ENCODE results near the gene NRG3.

The NRG3 gene

GRCh38 chr10:82916941-82917340 lies 1041.9 kb downstream of the NRG3 start:
- H3K4me3 ChIP-seq (ENCODE audit: low read depth, low read length), result no peak overlapping the region
- DNase-seq (ENCODE audit: low read depth), result no peak
- TF ChIP-seq CTCF (IDR thresholded peaks at IDR 0.05; ENCODE audit: insufficient read depth, low read depth, low read length, missing control alignments), result no peak

GRCh38 chr10:82918022-82918421 lies 1043.0 kb downstream of the NRG3 start:
- TF ChIP-seq CTCF (IDR thresholded peaks at IDR 0.05; ENCODE audit: insufficient read depth, low read depth, low read length, missing control alignments), result no peak
- no peak for DNase-seq (ENCODE audit: low read depth)
- H3K4me3 ChIP-seq (ENCODE audit: low read depth, low read length), result no peak overlapping the region

- no peak overlapping the region for H3K4me3 ChIP-seq (ENCODE audit: low read depth, low read length)
- peak; percentile 59 for DNase-seq (ENCODE audit: low read depth)
- TF ChIP-seq CTCF (IDR thresholded peaks at IDR 0.05; ENCODE audit: insufficient read depth, low read depth, low read length, missing control alignments), result no peak
Measured at GRCh38 chr10:82922046-82922445, 1047.1 kb downstream of the NRG3 start.

- H3K4me3 ChIP-seq (ENCODE audit: low read depth, low read length), result no peak overlapping the region
- no peak for TF ChIP-seq CTCF (IDR thresholded peaks at IDR 0.05; ENCODE audit: insufficient read depth, low read depth, low read length, missing control alignments)
- no peak for DNase-seq (ENCODE audit: low read depth)
Measured at GRCh38 chr10:82922755-82923154, 1047.8 kb downstream of the NRG3 start.

GRCh38 chr10:82924711-82925110 lies 1049.7 kb downstream of the NRG3 start:
- H3K4me3 ChIP-seq (ENCODE audit: low read depth, low read length), result no peak overlapping the region
- no peak for DNase-seq (ENCODE audit: low read depth)
- TF ChIP-seq CTCF (IDR thresholded peaks at IDR 0.05; ENCODE audit: insufficient read depth, low read depth, low read length, missing control alignments), result no peak

GRCh38 chr10:82925547-82925946 lies 1050.6 kb downstream of the NRG3 start:
- no peak for TF ChIP-seq CTCF (IDR thresholded peaks at IDR 0.05; ENCODE audit: insufficient read depth, low read depth, low read length, missing control alignments)
- no peak overlapping the region for H3K4me3 ChIP-seq (ENCODE audit: low read depth, low read length)
- peak; percentile 57 for DNase-seq (ENCODE audit: low read depth)

- no peak overlapping the region for H3K4me3 ChIP-seq (ENCODE audit: low read depth, low read length)
- no peak for TF ChIP-seq CTCF (IDR thresholded peaks at IDR 0.05; ENCODE audit: insufficient read depth, low read depth, low read length, missing control alignments)
- DNase-seq (ENCODE audit: low read depth), result no peak
Measured at GRCh38 chr10:82932451-82932850, 1057.5 kb downstream of the NRG3 start.

Data from GM12865 (cell line).